IMR-90 (cell line): Measurements from ENCODE around the gene HLA-DMB. TPM values are rescaled to one million over a fixed set of nuclear protein-coding genes. Genes with fewer than 3 reads are reported as not detected.
A peak's percentile ranks its signal among the peaks of the same experiment; 100 is the strongest.

Experiments used
- ATAC-seq: fragments of 200-7000 bp; cut with Tn5 transposase; 2 replicates; pipeline ENCODE4 v1.9.1; 2020; ENCODE audit warnings: low read depth, mild to moderate bottlenecking, moderate library complexity
- BruUV-seq: library from RNA; stranded (reverse); fragments of 400-500 nt; replicated peaks from 2 replicates; lab custom pipeline; 2021; lab: Mats Ljungman, UMichigan
- CTCF ChIA-PET: fragments of 300-600 bp; formaldehyde crosslinking; extraction: SDS; loops from one replicate; lab custom pipeline; 2021; ENCODE audit warnings: antibody characterized with exemption; lab: Yijun Ruan, JAX
- POLR2A ChIA-PET: fragments of 300-600 bp; sonication (Branson Sonifier 250); formaldehyde crosslinking; loops from one replicate; lab custom pipeline; 2022; ENCODE audit warnings: antibody characterized with exemption; ENCODE audit not compliant: unreplicated experiment; lab: Charles Lee
- DNase-seq: peaks from one replicate; pipeline ENCODE4 v3.0.0; 2013
- H2AFZ ChIP-seq: replicated peaks from 2 replicates; pipeline ENCODE3; 2013; ENCODE audit warnings: low read length, mild to moderate bottlenecking; ENCODE audit not compliant: poor library complexity
- H2AK5ac ChIP-seq: 2 replicates; pipeline ENCODE4 v1.6.1; 2013; ENCODE audit warnings: low read depth, low read length, inconsistent platforms
- H2AK9ac ChIP-seq: replicated peaks from 2 replicates; pipeline ENCODE3; 2013; ENCODE audit warnings: mild to moderate bottlenecking, low read depth, low read length, moderate library complexity; ENCODE audit not compliant: poor library complexity
- H2BK120ac ChIP-seq: 2 replicates; pipeline ENCODE4 v1.6.1; 2013; ENCODE audit warnings: low read depth, low read length, inconsistent platforms
- H2BK15ac ChIP-seq: 3 replicates; pipeline ENCODE4 v1.6.1; 2013; ENCODE audit warnings: low read depth, low read length, inconsistent platforms
- H2BK20ac ChIP-seq: 2 replicates; pipeline ENCODE4 v1.6.1; 2013; ENCODE audit warnings: low read depth, mild to moderate bottlenecking, inconsistent platforms, low read length, moderate library complexity
- H2BK5ac ChIP-seq: 2 replicates; pipeline ENCODE4 v1.6.1; 2013; ENCODE audit warnings: mild to moderate bottlenecking, low read depth, low read length, inconsistent platforms; ENCODE audit not compliant: poor library complexity, severe bottlenecking
- H3K14ac ChIP-seq: replicated peaks from 2 replicates; pipeline ENCODE4 v1.6.1; 2013; ENCODE audit warnings: low read depth, low read length, inconsistent platforms
- H3K18ac ChIP-seq: 2 replicates; pipeline ENCODE4 v1.6.1; 2013; ENCODE audit warnings: low read depth, low read length, control low read depth
- H3K23ac ChIP-seq: 2 replicates; pipeline ENCODE4 v1.6.1; 2013; ENCODE audit warnings: low read depth, low read length, inconsistent platforms
- H3K27ac ChIP-seq: 2 replicates; pipeline ENCODE4 v1.5.1; 2013; ENCODE audit warnings: mild to moderate bottlenecking, control low read depth, low read length; ENCODE audit not compliant: insufficient read depth
- H3K27me3 ChIP-seq: 2 replicates; pipeline ENCODE4 v1.6.1; 2013; ENCODE audit warnings: low read length; ENCODE audit not compliant: control insufficient read depth, insufficient read depth
- H3K36me3 ChIP-seq: 2 replicates; pipeline ENCODE4 v1.6.1; 2013; ENCODE audit warnings: low read length, mixed read lengths; ENCODE audit not compliant: control insufficient read depth, insufficient read depth
- H3K4ac ChIP-seq: 2 replicates; pipeline ENCODE4 v1.6.1; 2013; ENCODE audit warnings: low read depth, low read length, inconsistent platforms
- H3K4me1 ChIP-seq: 2 replicates; pipeline ENCODE4 v1.6.1; 2013; ENCODE audit warnings: low read length, mixed read lengths; ENCODE audit not compliant: control insufficient read depth, insufficient read depth
- H3K4me2 ChIP-seq: 2 replicates; pipeline ENCODE4 v1.6.1; 2013; ENCODE audit warnings: low read depth, mild to moderate bottlenecking, control low read depth, low read length, moderate library complexity
- H3K4me3 ChIP-seq: 2 replicates; pipeline ENCODE4 v1.5.1; 2013; ENCODE audit warnings: low read depth, mild to moderate bottlenecking, control low read depth, low read length, moderate library complexity; ENCODE audit not compliant: insufficient read depth
- H3K56ac ChIP-seq: 2 replicates; pipeline ENCODE4 v1.6.1; 2013; ENCODE audit warnings: low read length, inconsistent platforms; ENCODE audit not compliant: insufficient read depth; ENCODE audit errors: extremely low read depth
- H3K79me1 ChIP-seq, 2 experiments: 2 replicates each; pipeline ENCODE4 v1.6.1; 2013; ENCODE audit warnings: low read length in 2 of 2, inconsistent platforms in 1 of 2, low read depth in 1 of 2
- H3K9ac ChIP-seq: 2 replicates; pipeline ENCODE4 v1.6.1; 2013; ENCODE audit warnings: low read depth, low read length, control low read depth
- H3K9me1 ChIP-seq: 2 replicates; pipeline ENCODE4 v1.6.1; 2013; ENCODE audit warnings: low read length, inconsistent platforms; ENCODE audit not compliant: insufficient read depth
- H3K9me3 ChIP-seq: 2 replicates; pipeline ENCODE4 v1.6.1; 2013; ENCODE audit warnings: low read length; ENCODE audit not compliant: control insufficient read depth, insufficient read depth
- H4K20me1 ChIP-seq: 2 replicates; pipeline ENCODE4 v1.6.1; 2013; ENCODE audit warnings: low read length, inconsistent platforms; ENCODE audit not compliant: insufficient read depth
- H4K5ac ChIP-seq: 2 replicates; pipeline ENCODE4 v1.6.1; 2013; ENCODE audit warnings: mild to moderate bottlenecking, low read depth, low read length, control low read depth
- H4K8ac ChIP-seq, 2 experiments: 2 replicates each; pipeline ENCODE4 v1.6.1; 2013; ENCODE audit warnings: low read depth in 2 of 2, low read length in 2 of 2, control low read depth in 1 of 2, inconsistent platforms in 1 of 2
- H4K91ac ChIP-seq: 2 replicates; pipeline ENCODE4 v1.6.1; 2013; ENCODE audit warnings: low read depth, low read length, inconsistent platforms; ENCODE audit not compliant: insufficient read depth
- MAFK ChIP-seq: IDR thresholded peaks from 2 replicates; pipeline ENCODE4 v1.6.1; 2012; ENCODE audit warnings: low read depth, low read length, improper control_type of control experiment
- NFE2L2 ChIP-seq: fragments of 150-350 bp; IDR thresholded peaks from 2 replicates; pipeline ENCODE4 v1.6.1; 2016; ENCODE audit warnings: low read depth, mild to moderate bottlenecking, low read length
- RAD21 ChIP-seq: IDR thresholded peaks from 2 replicates; pipeline ENCODE4 v1.6.1; 2012; ENCODE audit warnings: low read length, improper control_type of control experiment
- WGBS, 2 experiments: methylation state at CpG; one replicate each; pipeline versions ENCODE4 v1.1.5 to v1.1.7; 2013; ENCODE audit warnings: missing lambda C conversion rate in 2 of 2; ENCODE audit not compliant: insufficient read length in 1 of 2; ENCODE audit errors: extremely low coverage in 2 of 2; 5-methylcytosine and 5-hydroxymethylcytosine counted together
- dilution Hi-C: fragments of 300-500 bp; cut with HindIII; formaldehyde crosslinking; loops from one replicate; pipeline ENCODE4 v1.14.3; 2018; ENCODE audit warnings: low sequenced_read_pairs; ENCODE audit not compliant: unreplicated experiment
- in situ Hi-C: fragments of 300-500 bp; cut with MboI; formaldehyde crosslinking; loops from 3 replicates; pipeline ENCODE4 v1.14.3; 2019; ENCODE audit warnings: low sequenced_read_pairs, inconsistent platforms, mixed read lengths
- intact Hi-C: fragments of 100-400 bp; cut with micrococcal nuclease; formaldehyde crosslinking; loops from 2 replicates; pipeline ENCODE4 v1.10.0; 2022
- polyA plus RNA-seq, 3 experiments: library from polyadenylated mRNA; depleted of rRNA; stranded (reverse); fragments of >200 nt; gene quantifications; 2 replicates each; pipeline ENCODE4 v1.2.3, GENCODE V29; 2012; ENCODE audit warnings: low replicate concordance in 1 of 3
- total RNA-seq: library from RNA; depleted of rRNA; stranded (reverse); fragments of >200 nt; gene quantifications from 2 replicates; pipeline ENCODE4 v1.2.3, GENCODE V29; 2012
- TF ChIP-seq, protein P1 (sequence below): conservative IDR thresholded peaks from 2 replicates; pipeline ENCODE4 v1.5.1; 2012; ENCODE audit warnings: mild to moderate bottlenecking, low read depth, low read length, improper control_type of control experiment

The HLA-DMB gene
- total and polyA plus RNA-seq, 2 of the 4 experiments (the other 2 are of a cell fraction), result 0.18 to 0.19 TPM

- Histone ChIP-seq H3K23ac (no peak overlapping the region), H4K91ac (no peak overlapping the region), H3K27me3 (no peaks in the 10 kb centered on the region), H3K9me1 (peaks cover 4% of the 10 kb centered on the region; the same call in 1 of the 2 replicates), H2BK15ac (no peak overlapping the region), H3K79me1 (0 out of 4 replicates have a peak, but pooled peaks cover 0 to 3% of the 10 kb centered on the region in 2 experiments), H2AK9ac (no peak overlapping the region), H3K4me1 (peaks cover 3% of the 10 kb centered on the region; the same call in 1 of the 2 replicates), H3K36me3 (no peaks in the 10 kb centered on the region), H2AFZ (no peak overlapping the region), H4K5ac (no peak overlapping the region), H2BK20ac (no peak overlapping the region), H3K4ac (no peak overlapping the region), H3K9ac (no peak overlapping the region), H3K9me3 (no peaks in the 10 kb centered on the region), H2BK120ac (no peak overlapping the region), H3K4me3 (no peak overlapping the region), H2BK5ac (no peak overlapping the region), H3K56ac (no peak overlapping the region), H3K4me2 (no peak overlapping the region), H4K8ac (no peak overlapping the region), H3K27ac (no peak overlapping the region), H3K14ac (no peak overlapping the region), H4K20me1 (no peaks in the 10 kb centered on the region), H2AK5ac (no peak overlapping the region), H3K18ac (no peak overlapping the region)
- no peak for ATAC-seq
- POLR2A ChIA-PET, result interaction anchor here (1.0 kb wide), 1 partner anchor 17 kb away, joined by 3 read pairs; no protein-coding TSS in a partner anchor
- dilution Hi-C loops (no loop called here), in situ Hi-C loops (loop anchor here (25.0 kb wide), 1 partner anchor 768 kb away; the partner anchor contains the start of genes AGER, AGPAT1, GPSM3 and PBX2), intact Hi-C loops (no loop called here)
- TF ChIP-seq RAD21 (0 out of 2 replicates have a peak, but pooled peaks have one; percentile 19), NFE2L2 (no peak), MAFK (peak; percentile 63)
- TF ChIP-seq, protein P1, sequence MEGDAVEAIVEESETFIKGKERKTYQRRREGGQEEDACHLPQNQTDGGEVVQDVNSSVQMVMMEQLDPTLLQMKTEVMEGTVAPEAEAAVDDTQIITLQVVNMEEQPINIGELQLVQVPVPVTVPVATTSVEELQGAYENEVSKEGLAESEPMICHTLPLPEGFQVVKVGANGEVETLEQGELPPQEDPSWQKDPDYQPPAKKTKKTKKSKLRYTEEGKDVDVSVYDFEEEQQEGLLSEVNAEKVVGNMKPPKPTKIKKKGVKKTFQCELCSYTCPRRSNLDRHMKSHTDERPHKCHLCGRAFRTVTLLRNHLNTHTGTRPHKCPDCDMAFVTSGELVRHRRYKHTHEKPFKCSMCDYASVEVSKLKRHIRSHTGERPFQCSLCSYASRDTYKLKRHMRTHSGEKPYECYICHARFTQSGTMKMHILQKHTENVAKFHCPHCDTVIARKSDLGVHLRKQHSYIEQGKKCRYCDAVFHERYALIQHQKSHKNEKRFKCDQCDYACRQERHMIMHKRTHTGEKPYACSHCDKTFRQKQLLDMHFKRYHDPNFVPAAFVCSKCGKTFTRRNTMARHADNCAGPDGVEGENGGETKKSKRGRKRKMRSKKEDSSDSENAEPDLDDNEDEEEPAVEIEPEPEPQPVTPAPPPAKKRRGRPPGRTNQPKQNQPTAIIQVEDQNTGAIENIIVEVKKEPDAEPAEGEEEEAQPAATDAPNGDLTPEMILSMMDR, result peak; percentile 35
- WGBS, 2 experiments, result 38% methylated on average over 2 of the region's 3 CpGs; no CpG with 5 or more reads in 1 of the 2 experiments
- CTCF ChIA-PET, result interaction anchor here (0.6 to 2.0 kb wide), 9 partner anchors 11 to 117 kb away, joined by 3 to 8 read pairs (median 4); partner anchors contain the start of gene TAP2
- BruUV-seq, result no TSS peak
- DNase-seq, result peak; percentile 13
Measured at GRCh38 chr6:32954986-32955802, 14.4 kb upstream of the HLA-DMB start.
